Heart left ventricle (tissue), 16 donors: ENCODE data around the gene ECHDC1. TPM values are rescaled to one million over a fixed set of nuclear protein-coding genes. Genes with fewer than 3 reads are reported as not detected.

ENCODE experiments used
- ATAC-seq, 4 donors: fragments of 200-7000 bp; cut with Tn5 transposase; one replicate each; pipeline ENCODE4 v1.9.1; 2020 to 2022; ENCODE audit warnings: moderate library complexity in 4 of 4, mild to moderate bottlenecking in 3 of 4, moderate number of reproducible peaks in 1 of 4
- DNase-seq, 5 donors: peaks; one replicate each; pipeline ENCODE4 v3.0.0-alpha.2; 2020
- H3K27ac ChIP-seq, 12 donors: fragments of 200-600 bp; sonication (generic) in 4 of 12; one replicate each; pipeline versions ENCODE4 v1.5.0 to v1.8.0; 2016 to 2022; ENCODE audit warnings: mild to moderate bottlenecking in 2 of 12
- H3K27me3 ChIP-seq, 9 donors: fragments of 200-600 bp; sonication (generic) in 2 of 9; one replicate each; pipeline versions ENCODE4 v1.5.1 to v1.8.0; 2016 to 2022; ENCODE audit warnings: mild to moderate bottlenecking in 3 of 9
- H3K36me3 ChIP-seq, 9 donors: fragments of 200-600 bp; sonication (generic) in 2 of 9; one replicate each; pipeline versions ENCODE4 v1.5.0 to v1.8.0; 2018 to 2022; ENCODE audit warnings: mild to moderate bottlenecking in 2 of 9
- H3K4me1 ChIP-seq, 12 donors: fragments of 200-600 bp; sonication (generic) in 4 of 12; one replicate each; pipeline versions ENCODE4 v1.5.0 to v1.8.0; 2016 to 2022; ENCODE audit warnings: mild to moderate bottlenecking in 3 of 12
- H3K4me3 ChIP-seq, 12 donors: fragments of 200-600 bp; sonication (generic) in 4 of 12; one replicate each; pipeline versions ENCODE4 v1.5.0 to v1.8.0; 2017 to 2022; ENCODE audit warnings: mild to moderate bottlenecking in 9 of 12, moderate library complexity in 4 of 12
- H3K9me3 ChIP-seq, 12 donors: fragments of 200-600 bp; sonication (generic) in 4 of 12; one replicate each; pipeline versions ENCODE4 v1.5.0 to v1.8.0; 2016 to 2022; ENCODE audit warnings: mild to moderate bottlenecking in 1 of 12
- CTCF ChIP-seq, 12 donors: fragments of 200-600 bp; sonication (generic) in 4 of 12; IDR thresholded peaks; one replicate each; pipeline versions ENCODE4 v1.5.0 to v1.8.0; 2018 to 2022; ENCODE audit warnings: antibody characterized with exemption in 12 of 12, mild to moderate bottlenecking in 5 of 12
- POLR2A ChIP-seq, 2 donors: fragments of 450-650 bp; IDR thresholded peaks; one replicate each; pipeline ENCODE4 v1.6.1; 2017; ENCODE audit warnings: antibody characterized with exemption in 2 of 2, mild to moderate bottlenecking in 2 of 2, moderate library complexity in 2 of 2
- WGBS, 4 donors: extraction: QIAGEN DNeasy Blood & Tissue Kit in 2 of 4; methylation state at CpG; one replicate each; pipeline versions ENCODE4 v1.1.5 to v1.1.7; 2013 to 2018; 5-methylcytosine and 5-hydroxymethylcytosine counted together
- intact Hi-C, 10 donors: fragments of 100-400 bp; cut with DNase I; formaldehyde crosslinking; loops; one replicate each; pipeline versions ENCODE4 v1.11.1 to v1.14.2; 2022
- polyA plus RNA-seq, 2 donors: library from polyadenylated mRNA; stranded (reverse); fragments of 200-250 nt; gene quantifications; one replicate each; pipeline ENCODE4 v1.2.3, GENCODE V29; 2013
- total RNA-seq, 9 donors: library from RNA; depleted of rRNA in 2 of 9; stranded (reverse); fragments of >200 nt in 2 of 9; fragmentation: NEBNext Ultra II Directional in 3 of 9; extraction: Animal tissue kit (Norgen Biotek cat#: 25700) in 3 of 9; gene quantifications; one replicate each; pipeline versions ENCODE4 v1.1.0 to v1.2.4, GENCODE V29; 2016 to 2023
- donor health status: ischemic (EF 13 %, LVEDD 7.1; RV severe dilation, severe dysfunction).
- donor health status: healthy with polysubstance abuse.
- donor health status: DM: no; HTN: yes; CAD: no.
- donor health status: DM: no; HTN: no; CAD: no.
- donor health status: ischemic (EF 25% LVEDD 6.9; RV normal size, moderate dysfunction).
- donor health status: ischemic (EF 25% LVEDD 5.7; RV mildly dilated, moderate dysfunction).
- donor health status: healthy.
- donor health status: DM: yes; HTN: yes; CAD: no.
- donor health status: ischemic (EF 35%, LVEDD 5.7; RV mildly dilated, moderate dysfunction).
- donor health status: nonischemic (EF 11% LVEDD 7.7; RV severe dilation, severe dysfunction).
- donor health status: DM: yes; HTN: yes; CAD: no.
- donor health status: PGD.
- donor health status: ischemic (EF 29% LVEDD 5.4; RV normal size, mild dysfunction).
- donor health status: nonischemic (EF 23%, LVEDD 6.1; RV moderate dilation, normal function).

The ECHDC1 gene
- total and polyA plus RNA-seq, 11 donors = 24.3 to 51.3 (median 35.2) TPM

- Histone ChIP-seq H3K4me3 (no peak overlapping the region), H3K27me3 (no peaks in the 10 kb centered on the region), H3K9me3 (no peaks in the 10 kb centered on the region), H3K27ac (no peak overlapping the region), H3K4me1 (peaks cover 0 to 93% (median 72%) of the 10 kb centered on the region in 12 donors), H3K36me3 (no peaks in the 10 kb centered on the region)
- intact Hi-C loops = loop anchor here in 1 of 10 donors (10.0 kb wide), 1 partner anchor 1239 kb away; no protein-coding TSS in a partner anchor
- TF ChIP-seq POLR2A (IDR thresholded peaks at IDR 0.05) = no peak
- no peak for TF ChIP-seq CTCF (IDR thresholded peaks at IDR 0.05)
- DNase-seq (no peak), ATAC-seq (no peak)
- 88 to 95% (median 91%) methylated on average over 2 of the region's 2 CpGs for WGBS, 4 donors
Observed at GRCh38 chr6:127273499-127273898, 69.9 kb downstream of the ECHDC1 start.

- Histone ChIP-seq H3K27me3 (no peaks in the 10 kb centered on the region), H3K27ac (no peak overlapping the region), H3K4me3 (no peak overlapping the region), H3K9me3 (no peaks in the 10 kb centered on the region), H3K4me1 (peaks cover 0 to 91% (median 70%) of the 10 kb centered on the region in 12 donors), H3K36me3 (no peaks in the 10 kb centered on the region)
- intact Hi-C loops = loop anchor here in 1 of 10 donors (10.0 kb wide), 1 partner anchor 1238 kb away; no protein-coding TSS in a partner anchor
- WGBS, 4 donors = 91 to 95% (median 92%) methylated on average over 3 of the region's 3 CpGs
- TF ChIP-seq CTCF (IDR thresholded peaks at IDR 0.05) (no peak), POLR2A (IDR thresholded peaks at IDR 0.05) (no peak)
- DNase-seq (no peak), ATAC-seq (no peak)
Observed at GRCh38 chr6:127272576-127272975, 70.8 kb downstream of the ECHDC1 start.

DNA sequence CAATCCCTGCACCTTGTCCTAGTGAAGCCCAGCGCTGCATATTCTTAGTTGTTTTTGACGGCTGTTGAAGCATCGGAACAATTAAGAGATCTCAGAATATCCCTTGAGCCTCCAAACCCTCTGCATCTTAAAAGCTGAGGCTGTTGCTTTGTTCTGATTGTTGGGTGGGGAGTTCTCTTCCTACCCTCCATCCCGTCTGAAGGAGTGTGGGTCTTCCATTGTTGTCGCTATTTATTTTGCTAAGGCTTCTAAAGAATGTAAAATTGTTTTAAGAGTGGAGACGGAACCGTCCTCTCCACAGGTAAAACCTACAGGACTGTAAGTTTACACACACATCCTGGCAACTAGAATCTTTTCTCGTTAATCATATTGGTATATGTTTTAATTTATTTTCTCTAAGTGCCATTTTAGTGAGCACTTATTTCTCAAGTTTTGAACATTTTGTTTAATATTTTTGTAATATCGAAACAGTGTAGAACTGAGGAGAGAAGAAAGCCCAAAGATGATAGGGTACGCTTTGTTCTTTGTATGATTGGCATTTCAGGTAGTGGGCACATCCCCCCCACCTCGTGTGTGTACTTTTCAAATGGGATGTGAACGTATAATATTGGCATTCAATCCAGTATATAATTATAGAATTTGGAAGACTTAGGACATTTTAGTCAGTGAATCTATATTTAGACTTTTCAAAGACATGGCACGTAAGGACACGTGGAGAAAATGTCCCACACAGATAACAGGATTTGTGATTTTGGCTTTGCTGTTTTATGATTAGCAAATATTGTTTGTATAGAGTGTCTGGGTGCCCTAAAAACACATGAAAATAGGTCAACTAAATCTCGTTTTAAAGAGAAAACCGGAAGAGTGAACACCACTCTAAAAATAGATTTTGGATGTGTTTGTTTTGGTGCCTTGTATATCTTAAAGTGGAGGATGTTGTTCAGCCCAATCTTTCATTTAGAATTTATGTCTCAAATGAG lies 75.5 kb downstream of the ECHDC1 start:
- ATAC-seq = peak in 2 of 4 donors; percentile 2 to 36

More for the DNA sequence above, 75.5 kb downstream of the ECHDC1 start:
- H3K36me3 ChIP-seq = no peaks in the 10 kb centered on the region
- no peaks in the 10 kb centered on the region for H3K9me3 ChIP-seq
- WGBS, 4 donors = 1 to 2% (median 1%) methylated on average over 16 of the region's 16 CpGs
- H3K27ac ChIP-seq = peak overlapping the region; percentile 95 to 100 (median 99)
- H3K4me1 ChIP-seq = peaks cover 0 to 55% (median 39%) of the 10 kb centered on the region in 12 donors
- no peaks in the 10 kb centered on the region for H3K27me3 ChIP-seq
- DNase-seq = no peak
- no peak for TF ChIP-seq POLR2A (IDR thresholded peaks at IDR 0.05)
- no peak for TF ChIP-seq CTCF (IDR thresholded peaks at IDR 0.05)
- peak overlapping the region; percentile 63 to 95 (median 88) for H3K4me3 ChIP-seq
- intact Hi-C loops = loop anchor here in 5 of 10 donors (5.0 to 10.0 kb wide), 4 partner anchors 74 to 463 kb away; partner anchors contain the start of gene ECHDC1 (in 1 of the 5)
